Fibroblast of lung (primary cell): Measurements from ENCODE around the gene GNAI1. TPM values are rescaled to one million over a fixed set of nuclear protein-coding genes. Genes with fewer than 3 reads are reported as not detected.

Experiments used
- DNase-seq, 2 donors: peaks; one replicate each; pipeline versions ENCODE4 v3.0.0 to v3.0.0-alpha.2; 2010; ENCODE audit warnings: low read depth in 2 of 2
- H2AFZ ChIP-seq: 2 replicates; pipeline ENCODE4 v1.5.1; 2012; ENCODE audit warnings: low read length, control low read depth, inconsistent platforms
- H3K27ac ChIP-seq: 2 replicates; pipeline ENCODE4 v1.5.1; 2011; ENCODE audit warnings: low read length, control low read depth; ENCODE audit not compliant: insufficient read depth
- H3K27me3 ChIP-seq: 2 replicates; pipeline ENCODE4 v1.5.1; 2011; ENCODE audit warnings: mild to moderate bottlenecking, low read length; ENCODE audit not compliant: control insufficient read depth, insufficient read depth
- H3K36me3 ChIP-seq: 2 replicates; pipeline ENCODE4 v1.5.1; 2011; ENCODE audit warnings: low read length; ENCODE audit not compliant: control insufficient read depth, insufficient read depth
- H3K4me1 ChIP-seq: 2 replicates; pipeline ENCODE4 v1.5.1; 2011; ENCODE audit warnings: low read length; ENCODE audit not compliant: control insufficient read depth, insufficient read depth; ENCODE audit errors: extremely low read depth
- H3K4me2 ChIP-seq: 2 replicates; pipeline ENCODE4 v1.5.1; 2011; ENCODE audit warnings: low read length, control low read depth; ENCODE audit not compliant: insufficient read depth; ENCODE audit errors: extremely low read depth
- H3K4me3 ChIP-seq, 4 experiments: fragments of 200-600 bp in 1 of 4; sonication (generic) in 1 of 4; replicated peaks in 1 of 4; 2 replicates each; pipeline ENCODE4 v1.5.1; 2011 to 2016; ENCODE audit warnings: low read length in 4 of 4, low read depth in 3 of 4, mild to moderate bottlenecking in 3 of 4, control low read depth in 2 of 4, inconsistent platforms in 1 of 4, mixed read lengths in 1 of 4; ENCODE audit not compliant: insufficient read depth in 1 of 4; ENCODE audit errors: control extremely low read depth in 1 of 4
- H3K79me2 ChIP-seq: 2 replicates; pipeline ENCODE4 v1.5.1; 2012; ENCODE audit warnings: mild to moderate bottlenecking, low read length, inconsistent platforms; ENCODE audit not compliant: control insufficient read depth, insufficient read depth
- H3K9ac ChIP-seq: 2 replicates; pipeline ENCODE4 v1.5.1; 2011; ENCODE audit warnings: mild to moderate bottlenecking, low read length, control low read depth; ENCODE audit not compliant: insufficient read depth
- H3K9me3 ChIP-seq: 2 replicates; pipeline ENCODE4 v1.5.1; 2012; ENCODE audit warnings: low read depth, low read length; ENCODE audit not compliant: control insufficient read depth, insufficient read depth
- H4K20me1 ChIP-seq: 2 replicates; pipeline ENCODE4 v1.5.1; 2011; ENCODE audit warnings: low read length; ENCODE audit not compliant: control insufficient read depth, insufficient read depth; ENCODE audit errors: extremely low read depth
- EZH2 ChIP-seq: IDR thresholded peaks from 2 replicates; pipeline ENCODE4 v1.5.1; 2012; ENCODE audit warnings: low read length, control low read depth, mild to moderate bottlenecking; ENCODE audit errors: missing control alignments
- polyA plus RNA-seq, 2 donors: library from polyadenylated mRNA; depleted of rRNA in 1 of 2; stranded (reverse) in 1 of 2; unstranded in 1 of 2; fragments of >200 nt; gene quantifications; 2 replicates each; pipeline ENCODE4 v1.2.1, GENCODE V29; 2011 to 2012; ENCODE audit warnings: missing spikeins in 1 of 2
- total RNA-seq: library from RNA; depleted of rRNA; stranded (reverse); fragments of >200 nt; gene quantifications from 2 replicates; pipeline ENCODE4 v1.2.1, GENCODE V29; 2014
- TF ChIP-seq, protein P1 (sequence below), 2 donors: IDR thresholded peaks in 1 of 2; conservative IDR thresholded peaks in 1 of 2; 1 replicate in 1 of 2; 2 replicates in 1 of 2; pipeline ENCODE4 v1.5.1; 2011 to 2012; ENCODE audit warnings: low read length in 2 of 2, control low read depth in 1 of 2, inconsistent platforms in 1 of 2, low read depth in 1 of 2, mild to moderate bottlenecking in 1 of 2

GNAI1 gene
- total and polyA plus RNA-seq, 2 donors (not counting 1 experiment from before 2014, with no cell fraction given) = 68.9 to 81.8 TPM

DNA sequence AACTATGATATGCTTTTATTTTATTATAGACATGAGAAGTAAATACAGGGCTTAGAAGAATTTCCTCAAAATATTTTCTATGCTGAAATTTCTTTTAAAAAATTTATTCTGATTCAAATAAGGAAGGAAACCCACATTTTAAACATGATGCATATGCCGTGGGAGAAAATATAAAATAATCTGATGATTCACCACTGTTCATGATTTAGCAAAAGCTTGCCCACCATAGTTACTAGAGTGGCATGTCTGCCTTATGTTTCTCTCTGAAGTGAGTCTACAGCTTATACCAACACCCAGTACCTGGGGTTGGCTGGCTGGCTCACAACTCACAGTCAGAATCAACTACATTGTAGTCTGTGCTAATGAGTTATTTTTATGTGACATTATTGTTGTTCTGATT, 102.0 kb downstream of the GNAI1 start:
- H3K4me3 ChIP-seq = no peak overlapping the region
- peaks cover 2% of the 10 kb centered on the region for H3K4me1 ChIP-seq
- H3K27me3 ChIP-seq = no peaks in the 10 kb centered on the region
- H2AFZ ChIP-seq = no peak overlapping the region
- H4K20me1 ChIP-seq = no peaks in the 10 kb centered on the region
- no peaks in the 10 kb centered on the region for H3K36me3 ChIP-seq
- TF ChIP-seq EZH2 = no peak
- TF ChIP-seq, protein P1, sequence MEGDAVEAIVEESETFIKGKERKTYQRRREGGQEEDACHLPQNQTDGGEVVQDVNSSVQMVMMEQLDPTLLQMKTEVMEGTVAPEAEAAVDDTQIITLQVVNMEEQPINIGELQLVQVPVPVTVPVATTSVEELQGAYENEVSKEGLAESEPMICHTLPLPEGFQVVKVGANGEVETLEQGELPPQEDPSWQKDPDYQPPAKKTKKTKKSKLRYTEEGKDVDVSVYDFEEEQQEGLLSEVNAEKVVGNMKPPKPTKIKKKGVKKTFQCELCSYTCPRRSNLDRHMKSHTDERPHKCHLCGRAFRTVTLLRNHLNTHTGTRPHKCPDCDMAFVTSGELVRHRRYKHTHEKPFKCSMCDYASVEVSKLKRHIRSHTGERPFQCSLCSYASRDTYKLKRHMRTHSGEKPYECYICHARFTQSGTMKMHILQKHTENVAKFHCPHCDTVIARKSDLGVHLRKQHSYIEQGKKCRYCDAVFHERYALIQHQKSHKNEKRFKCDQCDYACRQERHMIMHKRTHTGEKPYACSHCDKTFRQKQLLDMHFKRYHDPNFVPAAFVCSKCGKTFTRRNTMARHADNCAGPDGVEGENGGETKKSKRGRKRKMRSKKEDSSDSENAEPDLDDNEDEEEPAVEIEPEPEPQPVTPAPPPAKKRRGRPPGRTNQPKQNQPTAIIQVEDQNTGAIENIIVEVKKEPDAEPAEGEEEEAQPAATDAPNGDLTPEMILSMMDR (conservative IDR thresholded peaks at IDR 0.05 in 1 of 2, IDR thresholded peaks at IDR 0.05 in 1 of 2; ENCODE audit: low read depth in 1 of 2, low read length in 2 of 2) = no peak
- H3K27ac ChIP-seq = no peak overlapping the region
- H3K4me2 ChIP-seq = no peak overlapping the region
- no peak overlapping the region for H3K9ac ChIP-seq
- H3K9me3 ChIP-seq = no peaks in the 10 kb centered on the region
- H3K79me2 ChIP-seq = no peaks in the 10 kb centered on the region
- DNase-seq = no peak

DNA sequence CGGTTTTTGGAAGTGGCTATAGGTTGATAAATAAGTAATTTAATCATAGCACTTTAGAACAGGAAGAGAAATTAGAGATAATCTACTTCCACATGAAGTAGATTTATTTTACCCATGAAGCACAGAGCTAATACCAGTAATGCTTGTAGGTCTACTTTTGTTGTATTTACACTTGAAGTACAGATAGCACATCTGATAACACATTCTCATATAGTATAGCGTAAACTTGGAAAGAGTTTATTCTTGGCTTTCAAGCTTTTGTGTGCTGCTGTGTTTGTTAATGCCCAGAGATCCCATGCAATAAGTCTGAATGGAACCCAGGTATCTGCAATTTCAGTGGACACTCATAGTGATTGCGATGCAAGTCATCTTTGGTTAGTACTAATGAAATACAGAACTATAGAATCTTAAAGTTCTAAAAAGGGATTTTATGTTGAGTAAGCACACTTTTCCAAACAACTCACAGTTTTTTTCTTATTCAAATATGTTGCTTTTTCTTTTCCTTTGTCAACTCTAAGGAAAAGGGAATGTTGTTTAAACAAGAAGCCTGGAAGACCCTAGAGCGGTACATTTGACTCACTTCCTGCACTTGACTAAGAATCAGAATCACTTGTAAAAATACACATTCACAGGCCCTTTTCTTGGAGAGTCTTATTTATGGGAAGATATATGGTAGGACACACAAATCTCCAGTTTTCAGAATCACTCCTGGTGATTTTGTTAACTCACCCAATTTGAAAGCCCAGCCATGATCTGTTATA, 105.8 kb downstream of the GNAI1 start:
- H3K79me2 ChIP-seq = no peaks in the 10 kb centered on the region
- H3K27me3 ChIP-seq = no peaks in the 10 kb centered on the region
- no peak overlapping the region for H3K27ac ChIP-seq
- no peak overlapping the region for H2AFZ ChIP-seq
- H3K9ac ChIP-seq = no peak overlapping the region
- H3K4me2 ChIP-seq = no peak overlapping the region
- H3K9me3 ChIP-seq = no peaks in the 10 kb centered on the region
- TF ChIP-seq EZH2 = no peak
- TF ChIP-seq, protein P1 (conservative IDR thresholded peaks at IDR 0.05 in 1 of 2, IDR thresholded peaks at IDR 0.05 in 1 of 2; ENCODE audit: low read depth in 1 of 2, low read length in 2 of 2) = no peak
- DNase-seq = peak; percentile 23 to 29
- H3K36me3 ChIP-seq = no peaks in the 10 kb centered on the region
- no peaks in the 10 kb centered on the region for H4K20me1 ChIP-seq
- no peak overlapping the region for H3K4me3 ChIP-seq
- H3K4me1 ChIP-seq = no peaks in the 10 kb centered on the region

DNA sequence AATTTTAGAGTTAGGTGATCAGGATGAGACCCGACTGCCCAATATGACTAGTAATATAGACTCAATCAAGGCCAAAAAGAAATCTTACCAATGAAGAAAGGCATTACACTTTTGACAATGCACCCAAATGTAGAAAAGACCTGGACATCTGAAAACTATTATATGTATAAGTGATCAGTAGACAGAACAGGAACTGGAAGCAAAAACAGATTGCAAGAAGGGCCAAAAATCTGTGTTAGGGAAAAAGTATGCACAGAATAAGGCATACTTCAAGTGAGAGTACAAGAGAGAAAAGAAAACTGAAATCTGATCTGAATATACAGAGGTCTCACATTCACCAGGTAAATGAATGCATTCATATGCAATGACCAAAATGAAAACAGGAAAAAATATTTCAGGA, 107.0 kb downstream of the GNAI1 start:
- no peaks in the 10 kb centered on the region for H3K79me2 ChIP-seq
- H3K4me2 ChIP-seq = no peak overlapping the region
- no peaks in the 10 kb centered on the region for H4K20me1 ChIP-seq
- H3K27ac ChIP-seq = no peak overlapping the region
- no peaks in the 10 kb centered on the region for H3K9me3 ChIP-seq
- H3K36me3 ChIP-seq = no peaks in the 10 kb centered on the region
- H3K9ac ChIP-seq = no peak overlapping the region
- H2AFZ ChIP-seq = no peak overlapping the region
- no peaks in the 10 kb centered on the region for H3K4me1 ChIP-seq
- no peak for DNase-seq
- no peak overlapping the region for H3K4me3 ChIP-seq
- H3K27me3 ChIP-seq = no peaks in the 10 kb centered on the region
- TF ChIP-seq, protein P1 (conservative IDR thresholded peaks at IDR 0.05 in 1 of 2, IDR thresholded peaks at IDR 0.05 in 1 of 2; ENCODE audit: low read depth in 1 of 2, low read length in 2 of 2) = no peak
- no peak for TF ChIP-seq EZH2
